Stimulated activated effector memory CD8-positive, alpha-beta T cell treated with anti-CD3 and anti-CD28 coated beads, Interleukin-12 subunit alpha, Interleukin-12 subunit beta, amount 100 ng/mL, for 72 hours (primary cell): ENCODE measurements around the gene TUBA1C.
A peak's percentile ranks its signal among the peaks of the same experiment; 100 is the strongest.
"Not testable (repeated sequence)": the region's sequence is repeated elsewhere in the genome, so short reads cannot be mapped to it uniquely, and the experiment has no call there.

Experiments used
- ATAC-seq: fragments of 150-1000 bp; cut with Tn5 transposase; 2 replicates; pipeline ENCODE4 v1.10.0; 2021
- DNase-seq, 2 donors: peaks; one replicate each; pipeline ENCODE4 v3.0.0; 2021 to 2022; ENCODE audit warnings: low spot score in 2 of 2
- H3K27ac Mint-ChIP-seq: one replicate; pipeline ENCODE4 v1.8.0; 2022; ENCODE audit warnings: mild to moderate bottlenecking, mixed read lengths
- H3K36me3 Mint-ChIP-seq: one replicate; pipeline ENCODE4 v1.8.0; 2022; ENCODE audit warnings: mild to moderate bottlenecking, mixed read lengths
- H3K4me1 Mint-ChIP-seq: one replicate; pipeline ENCODE4 v1.8.0; 2022; ENCODE audit warnings: mixed read lengths
- H3K4me3 Mint-ChIP-seq: one replicate; pipeline ENCODE4 v1.8.0; 2022; ENCODE audit warnings: mild to moderate bottlenecking, mixed read lengths
- H3K9me3 Mint-ChIP-seq: one replicate; pipeline ENCODE4 v1.8.0; 2022; ENCODE audit warnings: mixed read lengths

TUBA1C gene

DNA sequence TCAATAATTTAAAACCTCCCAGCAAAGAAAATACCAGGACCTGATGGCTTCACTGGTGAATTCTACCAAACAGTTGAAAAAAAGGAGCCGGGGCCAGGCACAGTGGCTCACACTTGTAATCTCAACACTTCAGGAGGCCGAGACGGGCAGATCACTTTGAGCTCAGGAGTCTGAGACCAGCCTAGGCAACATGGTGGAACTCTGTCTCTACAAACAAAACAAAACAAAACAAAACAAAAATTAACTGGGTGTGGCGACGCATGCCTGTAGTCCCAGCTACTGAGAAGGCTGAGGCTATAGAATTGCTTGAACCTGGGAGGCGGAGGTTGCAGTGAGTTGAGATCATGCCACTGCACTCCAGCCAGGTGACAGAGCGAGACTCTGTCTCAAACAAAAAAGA, 44.5 kb downstream of the TUBA1C start:
- H3K4me3 Mint-ChIP-seq: no peak overlapping the region
- ATAC-seq (no peak), DNase-seq (no peak)
- H3K9me3 Mint-ChIP-seq: no peaks in the 10 kb centered on the region
- no peak overlapping the region for H3K27ac Mint-ChIP-seq
- no peaks in the 10 kb centered on the region for H3K36me3 Mint-ChIP-seq
- no peaks in the 10 kb centered on the region for H3K4me1 Mint-ChIP-seq

DNA sequence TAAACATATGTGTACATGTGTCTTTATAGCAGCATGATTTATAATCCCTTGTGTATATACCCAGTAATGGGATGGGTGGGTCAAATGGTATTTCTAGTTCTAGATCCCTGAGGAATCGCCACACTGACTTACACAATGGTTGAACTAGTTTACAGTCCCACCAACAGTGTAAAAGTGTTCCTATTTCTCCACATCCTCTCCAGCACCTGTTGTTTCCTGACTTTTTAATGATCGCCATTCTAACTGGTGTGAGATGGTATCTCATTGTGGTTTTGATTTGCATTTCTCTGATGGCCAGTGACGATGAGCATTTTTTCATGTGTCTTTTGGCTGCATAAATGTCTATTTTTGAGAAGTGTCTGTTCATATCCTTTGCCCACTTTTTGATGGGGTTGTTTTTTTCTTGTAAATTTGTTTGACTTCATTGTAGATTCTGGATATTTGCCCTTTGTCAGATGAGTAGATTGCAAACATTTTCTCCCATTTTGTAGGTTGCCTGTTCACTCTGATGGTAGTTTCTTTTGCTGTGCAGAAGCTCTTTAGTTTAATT, 45.6 kb downstream of the TUBA1C start:
- H3K4me1 Mint-ChIP-seq, H3K27ac Mint-ChIP-seq, H3K36me3 Mint-ChIP-seq, ATAC-seq, DNase-seq, H3K9me3 Mint-ChIP-seq, H3K4me3 Mint-ChIP-seq: not testable (repeated sequence)

DNA sequence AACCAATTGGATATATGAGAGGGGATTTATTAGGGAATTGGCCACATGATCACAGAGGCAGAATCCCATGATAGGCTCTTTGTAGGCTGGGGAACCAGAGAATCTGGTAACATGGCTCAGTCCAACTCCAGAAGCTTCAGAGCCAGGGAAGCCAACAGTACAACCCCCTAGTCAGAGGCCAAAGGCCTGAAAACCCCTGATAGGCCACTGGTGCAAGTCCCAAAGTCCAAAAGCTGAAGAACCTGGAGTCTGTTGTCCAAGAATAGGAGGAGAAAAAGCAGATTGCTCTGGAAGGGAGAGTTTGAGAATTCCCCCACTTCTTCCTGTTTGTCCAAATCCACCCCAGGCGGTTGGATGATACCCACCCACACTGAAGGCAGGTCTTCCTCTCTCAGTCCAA, 49.9 kb downstream of the TUBA1C start:
- no peak overlapping the region for H3K4me3 Mint-ChIP-seq
- H3K36me3 Mint-ChIP-seq: no peaks in the 10 kb centered on the region
- no peaks in the 10 kb centered on the region for H3K9me3 Mint-ChIP-seq
- no peak for ATAC-seq
- no peak for DNase-seq
- H3K27ac Mint-ChIP-seq: no peak overlapping the region
- H3K4me1 Mint-ChIP-seq: no peaks in the 10 kb centered on the region

DNA sequence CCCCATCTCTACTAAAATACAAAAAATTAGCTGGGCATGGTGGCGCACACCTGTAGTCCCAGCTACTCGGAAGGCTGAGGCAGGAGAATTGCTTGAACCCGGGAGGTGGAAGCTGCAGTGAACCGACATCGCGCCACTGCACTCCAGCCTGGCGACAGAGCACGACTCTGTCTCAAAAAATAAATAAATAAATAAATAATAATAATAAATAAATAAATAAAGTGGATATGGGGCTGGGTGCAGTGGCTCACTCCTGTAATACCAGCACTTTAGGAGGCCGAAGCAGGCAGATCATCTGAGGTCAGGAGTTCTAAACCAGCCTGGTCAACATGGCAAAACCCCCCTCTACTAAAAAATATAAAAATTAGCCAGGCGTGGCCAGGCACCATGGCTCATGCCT, 52.2 kb downstream of the TUBA1C start:
- ATAC-seq, H3K36me3 Mint-ChIP-seq, H3K9me3 Mint-ChIP-seq, H3K4me3 Mint-ChIP-seq, H3K27ac Mint-ChIP-seq, DNase-seq: not testable (repeated sequence)
- peaks cover 16% of the 10 kb centered on the region for H3K4me1 Mint-ChIP-seq

DNA sequence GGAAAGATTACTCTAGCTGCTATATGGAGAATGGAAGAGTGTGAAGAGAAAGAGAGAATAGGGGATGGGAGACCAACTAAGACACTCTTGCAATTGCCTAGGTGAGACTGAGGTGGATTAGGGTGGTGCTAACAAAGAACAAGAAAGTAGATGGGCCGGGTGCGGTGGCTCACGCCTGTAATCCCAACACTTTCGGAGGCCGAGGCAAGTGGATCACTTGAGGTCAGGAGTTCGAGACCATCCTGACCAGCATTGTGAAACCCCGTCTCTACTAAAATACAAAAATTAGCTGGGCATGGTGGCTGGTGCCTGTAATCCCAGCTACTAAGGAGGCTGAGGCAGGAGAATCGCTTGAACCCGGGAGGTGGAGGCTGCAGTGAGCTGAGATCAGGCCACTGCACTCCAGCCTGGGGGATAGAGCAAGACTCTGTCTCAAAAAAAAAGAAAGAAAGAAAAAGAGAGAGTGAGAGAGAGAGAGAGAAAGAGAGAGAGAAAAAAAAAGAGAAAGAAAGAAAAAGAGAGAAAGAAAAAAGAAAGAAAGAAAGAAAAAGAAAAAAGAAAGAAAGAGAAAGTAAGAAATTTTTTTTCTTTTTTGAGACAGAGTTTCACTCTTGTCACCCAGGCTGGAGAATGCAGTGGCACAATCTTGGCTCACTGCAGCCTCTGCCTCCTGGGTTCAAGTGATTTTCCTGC, 55.7 kb downstream of the TUBA1C start:
- not testable (repeated sequence) for DNase-seq, H3K27ac Mint-ChIP-seq, ATAC-seq, H3K9me3 Mint-ChIP-seq
- H3K4me1 Mint-ChIP-seq: peaks cover 33% of the 10 kb centered on the region
- peaks cover 14% of the 10 kb centered on the region for H3K36me3 Mint-ChIP-seq
- peak overlapping the region; percentile 92 for H3K4me3 Mint-ChIP-seq

DNA sequence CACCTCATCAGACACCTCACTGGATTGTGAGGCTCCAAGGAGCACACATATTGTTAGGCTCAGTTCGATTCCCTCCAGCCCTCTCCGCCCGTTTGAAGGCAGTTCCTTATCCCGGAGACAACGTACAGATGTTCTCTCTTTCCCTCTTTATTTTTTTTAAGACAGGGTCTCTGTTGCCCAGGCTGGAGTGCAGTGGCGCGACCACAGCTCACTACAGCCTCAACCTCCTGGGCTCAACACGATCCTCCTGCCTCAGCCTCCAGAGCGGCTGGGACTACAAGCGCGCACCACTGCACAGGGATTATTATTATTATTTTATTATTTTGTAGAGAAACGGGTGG, 57.5 kb downstream of the TUBA1C start:
- H3K27ac Mint-ChIP-seq: peak overlapping the region; percentile 94
- peaks cover 20% of the 10 kb centered on the region for H3K36me3 Mint-ChIP-seq
- ATAC-seq (no peak), DNase-seq (no peak)
- H3K4me1 Mint-ChIP-seq: peaks cover 33% of the 10 kb centered on the region
- peak overlapping the region; percentile 92 for H3K4me3 Mint-ChIP-seq
- no peaks in the 10 kb centered on the region for H3K9me3 Mint-ChIP-seq

DNA sequence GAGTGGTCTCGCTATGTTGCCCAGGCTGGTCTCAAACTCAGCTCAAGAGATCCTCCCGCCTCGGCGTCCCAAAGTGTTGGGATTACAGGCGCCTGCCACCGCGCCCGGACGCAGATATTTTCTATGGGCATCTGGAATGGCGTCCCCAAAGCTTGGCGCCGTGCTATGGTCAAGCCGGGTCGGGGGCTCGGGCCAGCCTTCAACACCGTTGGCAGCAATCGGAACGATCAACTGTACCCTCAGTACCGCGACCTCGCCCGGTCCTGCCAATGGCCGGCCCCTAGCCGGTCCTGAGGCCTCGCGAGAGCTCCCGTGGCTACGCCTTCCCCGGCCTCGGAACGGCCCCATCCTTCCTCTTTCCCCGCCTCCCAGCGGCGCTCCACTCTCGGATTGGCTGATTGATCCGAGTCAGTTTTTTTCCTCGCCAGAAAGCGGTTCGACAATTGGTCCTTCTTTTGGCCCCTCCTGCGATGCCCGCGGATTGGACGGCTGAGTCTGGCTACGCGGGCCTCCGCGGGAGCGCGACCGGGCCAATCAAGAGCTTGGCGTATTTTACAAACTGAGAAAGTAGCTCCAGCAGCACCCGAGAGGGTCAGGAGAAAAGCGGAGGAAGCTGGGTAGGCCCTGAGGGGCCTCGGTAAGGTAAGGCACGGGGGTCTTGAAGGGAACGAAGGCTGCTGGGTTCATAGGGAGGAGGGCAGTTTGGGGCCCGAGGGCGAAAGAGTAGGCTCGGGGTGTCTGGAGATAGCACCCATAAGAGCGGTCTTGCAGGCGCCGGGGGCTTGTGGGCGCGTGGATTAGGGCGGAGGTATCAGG, 58.0 kb downstream of the TUBA1C start, which contains the start of gene TROAP:
Gene TROAP (plus strand): TSS at position 548 of the 816 bp plus-strand sequence. CDS start 354 bp downstream, outside the sequence.
- DNase-seq (peak; percentile 89 to 97), ATAC-seq (peak; percentile 98)
- H3K9me3 Mint-ChIP-seq: no peaks in the 10 kb centered on the region
- H3K4me3 Mint-ChIP-seq: peak within 1 kb of the TSS; percentile 92
- peaks cover 33% of the 10 kb centered on the region for H3K4me1 Mint-ChIP-seq
- H3K27ac Mint-ChIP-seq: peak within 1 kb of the TSS; percentile 94
- H3K36me3 Mint-ChIP-seq: peaks cover 24% of the 10 kb centered on the region

DNA sequence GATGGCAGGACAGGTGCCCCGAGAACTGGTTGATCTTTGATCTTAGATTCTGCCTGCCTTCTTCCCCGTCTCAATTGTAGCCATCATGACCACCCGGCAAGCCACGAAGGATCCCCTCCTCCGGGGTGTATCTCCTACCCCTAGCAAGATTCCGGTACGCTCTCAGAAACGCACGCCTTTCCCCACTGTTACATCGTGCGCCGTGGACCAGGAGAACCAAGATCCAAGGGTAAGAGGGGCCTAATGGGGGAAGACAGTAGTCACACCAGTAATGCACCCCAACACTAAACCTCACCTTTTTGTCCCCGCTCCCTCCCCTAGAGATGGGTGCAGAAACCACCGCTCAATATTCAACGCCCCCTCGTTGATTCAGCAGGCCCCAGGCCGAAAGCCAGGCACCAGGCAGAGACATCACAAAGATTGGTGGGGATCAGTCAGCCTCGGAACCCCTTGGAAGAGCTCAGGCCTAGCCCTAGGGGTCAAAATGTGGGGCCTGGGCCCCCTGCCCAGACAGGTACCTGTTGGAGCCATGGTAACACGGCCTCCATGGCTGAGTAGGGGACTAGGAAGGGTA, 58.7 kb downstream of the TUBA1C start:
- H3K4me1 Mint-ChIP-seq: peaks cover 33% of the 10 kb centered on the region
- peaks cover 27% of the 10 kb centered on the region for H3K36me3 Mint-ChIP-seq
- DNase-seq (no peak), ATAC-seq (no peak)
- H3K9me3 Mint-ChIP-seq: no peaks in the 10 kb centered on the region
- H3K27ac Mint-ChIP-seq: peak overlapping the region; percentile 94
- peak overlapping the region; percentile 92 for H3K4me3 Mint-ChIP-seq
